Raji (cell line): Measurements from ENCODE around the gene MAPK9.
A peak's percentile ranks its signal among the peaks of the same experiment; 100 is the strongest.

Source experiments
- POLR2A ChIP-seq: IDR thresholded peaks from 2 replicates; pipeline ENCODE4 v1.6.1; 2011; ENCODE audit warnings: low read depth, low read length, control low read depth; ENCODE audit not compliant: insufficient read depth

Gene MAPK9

GRCh38 chr5:180306796-180307195, 14.9 kb upstream of the MAPK9 start:
- no peak for TF ChIP-seq POLR2A

GRCh38 chr5:180305481-180305880, 13.6 kb upstream of the MAPK9 start:
- no peak for TF ChIP-seq POLR2A

- TF ChIP-seq POLR2A: no peak
Observed at GRCh38 chr5:180304431-180305375, 12.8 kb upstream of the MAPK9 start.

GRCh38 chr5:180304016-180304292, 12.1 kb upstream of the MAPK9 start:
- no peak for TF ChIP-seq POLR2A

- TF ChIP-seq POLR2A: no peak
Observed at GRCh38 chr5:180303226-180304015, 11.5 kb upstream of the MAPK9 start.

- no peak for TF ChIP-seq POLR2A
Observed at GRCh38 chr5:180302256-180302655, 10.4 kb upstream of the MAPK9 start.

GRCh38 chr5:180301253-180301652, 9.4 kb upstream of the MAPK9 start:
- no peak for TF ChIP-seq POLR2A

- no peak for TF ChIP-seq POLR2A
Observed at GRCh38 chr5:180299526-180299925, 7.6 kb upstream of the MAPK9 start.

GRCh38 chr5:180297587-180298282, 5.9 kb upstream of the MAPK9 start:
- no peak for TF ChIP-seq POLR2A

- TF ChIP-seq POLR2A: no peak
Observed at GRCh38 chr5:180296771-180297170, 4.9 kb upstream of the MAPK9 start.

- TF ChIP-seq POLR2A: 0 out of 2 replicates have a peak, but pooled peaks have one; percentile 15
Observed at GRCh38 chr5:180294913-180295555, 3.2 kb upstream of the MAPK9 start.

- TF ChIP-seq POLR2A: no peak
Observed at GRCh38 chr5:180294411-180294810, 2.5 kb upstream of the MAPK9 start.

GRCh38 chr5:180291234-180291940, 496 bp downstream of the MAPK9 start:
- no peak for TF ChIP-seq POLR2A

- TF ChIP-seq POLR2A: no peak
Observed at GRCh38 chr5:180290568-180291233, 1.2 kb downstream of the MAPK9 start.
